Sigmoid colon (tissue), 7 donors: ENCODE measurements around the gene RIPK3. TPM values are rescaled to one million over a fixed set of nuclear protein-coding genes. Genes with fewer than 3 reads are reported as not detected.

Experiments used
- DNase-seq: peaks from one replicate; pipeline ENCODE4 v3.0.0-alpha.2; 2019
- H3K27ac ChIP-seq, 4 donors: fragments of 200-600 bp; sonication (generic); one replicate each; pipeline ENCODE4 v1.5.1; 2016 to 2019; ENCODE audit warnings: mild to moderate bottlenecking in 1 of 4
- H3K27me3 ChIP-seq, 3 donors: fragments of 200-600 bp; sonication (generic); one replicate each; pipeline ENCODE4 v1.5.1; 2019; ENCODE audit warnings: mild to moderate bottlenecking in 1 of 3
- H3K36me3 ChIP-seq, 4 donors: fragments of 200-600 bp; sonication (generic); one replicate each; pipeline ENCODE4 v1.5.1; 2016 to 2019
- H3K4me1 ChIP-seq, 4 donors: fragments of 200-600 bp; sonication (generic); one replicate each; pipeline ENCODE4 v1.5.1; 2017 to 2019
- H3K4me3 ChIP-seq, 4 donors: fragments of 200-600 bp; sonication (generic); one replicate each; pipeline ENCODE4 v1.5.1; 2017 to 2019; ENCODE audit warnings: mild to moderate bottlenecking in 2 of 4, moderate library complexity in 1 of 4
- H3K9me3 ChIP-seq, 4 donors: fragments of 200-600 bp in 3 of 4; sonication (generic) in 3 of 4; one replicate each; pipeline versions ENCODE4 v1.5.1 to v1.6.1; 2013 to 2019
- CTCF ChIP-seq, 4 experiments: fragments of 450-650 bp in 3 of 4; fragments of 200-600 bp in 1 of 4; IDR thresholded peaks; one replicate each; pipeline ENCODE4 v1.5.1; 2016 to 2019; ENCODE audit warnings: antibody characterized with exemption in 4 of 4, mild to moderate bottlenecking in 3 of 4, moderate library complexity in 2 of 4
- EP300 ChIP-seq, 4 donors: sonication (generic); formaldehyde crosslinking; IDR thresholded peaks; one replicate each; pipeline ENCODE4 v1.6.1; 2017; ENCODE audit warnings: antibody characterized with exemption in 4 of 4
- POLR2A ChIP-seq, 2 donors: fragments of 450-650 bp; IDR thresholded peaks; one replicate each; pipeline ENCODE4 v1.6.1; 2016; ENCODE audit warnings: antibody characterized with exemption in 2 of 2, mild to moderate bottlenecking in 2 of 2, moderate library complexity in 2 of 2
- POLR2AphosphoS5 ChIP-seq, 4 donors: sonication (generic); formaldehyde crosslinking; IDR thresholded peaks; one replicate each; pipeline ENCODE4 v1.6.1; 2017; ENCODE audit warnings: antibody characterized with exemption in 4 of 4
- WGBS, 2 donors: extraction: QIAGEN DNeasy Blood & Tissue Kit; methylation state at CpG; one replicate each; pipeline ENCODE4 v1.1.7; 2013; 5-methylcytosine and 5-hydroxymethylcytosine counted together
- intact Hi-C: fragments of 100-400 bp; cut with DNase I; formaldehyde crosslinking; loops from one replicate; pipeline ENCODE4 v1.15.1; 2023
- polyA plus RNA-seq, 3 donors: library from polyadenylated mRNA; stranded (reverse); fragments of 200-250 nt; gene quantifications; one replicate each; pipeline ENCODE4 v1.2.3, GENCODE V29; 2013
- total RNA-seq, 4 donors: library from RNA; depleted of rRNA; stranded (reverse); fragments of >200 nt; gene quantifications; one replicate each; pipeline ENCODE4 v1.1.0, GENCODE V29; 2016
- donor health status: healthy with polysubstance abuse.
- donor health status: Bipolar disorder and iron deficiency.
- donor health status: healthy.

The RIPK3 gene
- total and polyA plus RNA-seq, 7 donors, result 2.6 to 66.4 (median 12.5) TPM

- H3K9me3 ChIP-seq, result no peaks in the 10 kb centered on the region
- peaks cover 0 to 6% (median 0%) of the 10 kb centered on the region in 3 donors for H3K27me3 ChIP-seq
- TF ChIP-seq EP300 (IDR thresholded peaks at IDR 0.05), result no peak
- TF ChIP-seq POLR2A (IDR thresholded peaks at IDR 0.05), result no peak
- no peak for TF ChIP-seq CTCF (IDR thresholded peaks at IDR 0.05)
- TF ChIP-seq POLR2AphosphoS5 (IDR thresholded peaks at IDR 0.05), result no peak
- H3K4me1 ChIP-seq, result no peaks in the 10 kb centered on the region
- H3K4me3 ChIP-seq, result no peak overlapping the region
- WGBS, 2 donors, result 89 to 92% methylated on average over 9 of the region's 9 CpGs
- intact Hi-C loops, result no loop called here
- no peak overlapping the region for H3K27ac ChIP-seq
- H3K36me3 ChIP-seq, result no peaks in the 10 kb centered on the region
- no peak for DNase-seq
These were observed 13.8 kb downstream of the RIPK3 start for GRCh38 chr14:24325963-24326362.

- H3K27me3 ChIP-seq, result peaks cover 0 to 5% (median 0%) of the 10 kb centered on the region in 3 donors
- no peak for DNase-seq
- H3K4me3 ChIP-seq, result no peak overlapping the region
- no peaks in the 10 kb centered on the region for H3K9me3 ChIP-seq
- no peak overlapping the region for H3K27ac ChIP-seq
- no peaks in the 10 kb centered on the region for H3K4me1 ChIP-seq
- 75 to 85% methylated on average over 5 of the region's 5 CpGs for WGBS, 2 donors
- TF ChIP-seq POLR2AphosphoS5 (IDR thresholded peaks at IDR 0.05), result no peak
- no peak for TF ChIP-seq CTCF (IDR thresholded peaks at IDR 0.05)
- no peak for TF ChIP-seq EP300 (IDR thresholded peaks at IDR 0.05)
- TF ChIP-seq POLR2A (IDR thresholded peaks at IDR 0.05), result no peak
- intact Hi-C loops, result no loop called here
- H3K36me3 ChIP-seq, result no peaks in the 10 kb centered on the region
These were observed 14.7 kb downstream of the RIPK3 start for GRCh38 chr14:24325041-24325530.

GRCh38 chr14:24324024-24324423 is 15.8 kb downstream of the RIPK3 start:
- H3K27me3 ChIP-seq, result peaks cover 0 to 16% (median 6%) of the 10 kb centered on the region in 3 donors
- no peak for DNase-seq
- WGBS, 2 donors, result 78 to 81% methylated on average over 6 of the region's 6 CpGs
- no peaks in the 10 kb centered on the region for H3K36me3 ChIP-seq
- H3K9me3 ChIP-seq, result no peaks in the 10 kb centered on the region
- no peak for TF ChIP-seq POLR2A (IDR thresholded peaks at IDR 0.05)
- TF ChIP-seq EP300 (IDR thresholded peaks at IDR 0.05), result no peak
- no peak for TF ChIP-seq CTCF (IDR thresholded peaks at IDR 0.05)
- TF ChIP-seq POLR2AphosphoS5 (IDR thresholded peaks at IDR 0.05), result no peak
- no peak overlapping the region for H3K27ac ChIP-seq
- no peaks in the 10 kb centered on the region for H3K4me1 ChIP-seq
- intact Hi-C loops, result no loop called here
- no peak overlapping the region for H3K4me3 ChIP-seq

GRCh38 chr14:24323341-24323740 is 16.4 kb downstream of the RIPK3 start:
- Histone ChIP-seq H3K36me3 (no peaks in the 10 kb centered on the region), H3K4me3 (no peak overlapping the region), H3K9me3 (no peaks in the 10 kb centered on the region), H3K27me3 (peaks cover 3 to 23% (median 13%) of the 10 kb centered on the region in 3 donors), H3K4me1 (no peaks in the 10 kb centered on the region), H3K27ac (no peak overlapping the region)
- 70 to 73% methylated on average over 3 of the region's 3 CpGs for WGBS, 2 donors
- no peak for DNase-seq
- intact Hi-C loops, result no loop called here
- TF ChIP-seq CTCF (IDR thresholded peaks at IDR 0.05) (no peak), EP300 (IDR thresholded peaks at IDR 0.05) (no peak), POLR2AphosphoS5 (IDR thresholded peaks at IDR 0.05) (no peak), POLR2A (IDR thresholded peaks at IDR 0.05) (no peak)

GRCh38 chr14:24322672-24323071 is 17.1 kb downstream of the RIPK3 start:
- Histone ChIP-seq H3K36me3 (no peaks in the 10 kb centered on the region), H3K27me3 (peaks cover 5 to 29% (median 16%) of the 10 kb centered on the region in 3 donors), H3K9me3 (no peaks in the 10 kb centered on the region), H3K4me3 (no peak overlapping the region), H3K27ac (no peak overlapping the region), H3K4me1 (no peaks in the 10 kb centered on the region)
- intact Hi-C loops, result no loop called here
- no peak for DNase-seq
- TF ChIP-seq POLR2A (IDR thresholded peaks at IDR 0.05) (no peak), EP300 (IDR thresholded peaks at IDR 0.05) (no peak), CTCF (IDR thresholded peaks at IDR 0.05) (no peak), POLR2AphosphoS5 (IDR thresholded peaks at IDR 0.05) (no peak)
- 81 to 83% methylated on average over 10 of the region's 10 CpGs for WGBS, 2 donors
